Measurements from ENCODE around the gene RIMS1.

The RIMS1 gene

DNA sequence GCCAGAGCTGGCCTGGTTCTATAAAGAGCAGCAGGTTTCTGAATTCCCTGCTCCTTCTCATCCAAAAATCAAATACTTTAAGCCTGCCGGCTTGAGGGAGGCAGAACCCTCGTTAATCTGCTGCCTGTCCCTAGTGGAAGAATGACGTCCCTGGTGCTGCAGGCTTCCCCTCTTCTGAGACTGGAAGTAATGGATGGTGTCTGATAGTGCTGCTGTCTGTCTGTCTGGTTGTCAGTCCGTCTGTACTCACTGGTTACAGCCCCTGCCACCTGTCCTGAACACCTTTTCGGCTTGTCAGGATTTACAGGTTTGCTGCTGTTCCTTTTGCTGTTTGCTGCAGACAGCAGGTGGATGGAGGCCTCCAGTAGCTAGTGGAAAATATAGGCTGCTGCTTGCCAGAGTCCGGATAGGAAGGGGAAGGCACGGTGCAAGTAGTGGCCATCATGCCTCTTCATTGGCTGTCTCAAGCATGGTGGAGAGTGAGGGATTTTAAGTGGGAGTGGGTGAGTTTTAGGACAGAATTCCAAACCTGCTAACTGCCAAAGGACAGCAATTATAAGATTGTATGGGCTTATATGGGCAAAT, 2.5 kb downstream of the RIMS1 start:
- Histone ChIP-seq H3K9me3 (ENCODE audit: insufficient read depth, low read length) (no peaks in the 10 kb centered on the region), H3K27ac (ENCODE audit: low read length) (no peak overlapping the region), H3K27me3 (ENCODE audit: low read depth, low read length) (no peaks in the 10 kb centered on the region), H3K4me1 (ENCODE audit: low read length) (no peaks in the 10 kb centered on the region), H4K20me1 (ENCODE audit: insufficient read depth, low read length) (no peaks in the 10 kb centered on the region), H3K4me2 (ENCODE audit: low read length) (no peak overlapping the region), H3K79me2 (ENCODE audit: low read length) (no peaks in the 10 kb centered on the region), H3K4me3 (ENCODE audit: low read length) (no peak overlapping the region), H2AFZ (ENCODE audit: low read depth, low read length) (no peak overlapping the region), H3K9ac (ENCODE audit: low read length) (no peak overlapping the region), H3K36me3 (replicated peaks; ENCODE audit: low read depth, low read length) (no peaks in the 10 kb centered on the region)
- TF ChIP-seq EZH2phosphoT487 (IDR thresholded peaks at IDR 0.05; ENCODE audit: low read depth): no peak
- TF ChIP-seq, protein P1, sequence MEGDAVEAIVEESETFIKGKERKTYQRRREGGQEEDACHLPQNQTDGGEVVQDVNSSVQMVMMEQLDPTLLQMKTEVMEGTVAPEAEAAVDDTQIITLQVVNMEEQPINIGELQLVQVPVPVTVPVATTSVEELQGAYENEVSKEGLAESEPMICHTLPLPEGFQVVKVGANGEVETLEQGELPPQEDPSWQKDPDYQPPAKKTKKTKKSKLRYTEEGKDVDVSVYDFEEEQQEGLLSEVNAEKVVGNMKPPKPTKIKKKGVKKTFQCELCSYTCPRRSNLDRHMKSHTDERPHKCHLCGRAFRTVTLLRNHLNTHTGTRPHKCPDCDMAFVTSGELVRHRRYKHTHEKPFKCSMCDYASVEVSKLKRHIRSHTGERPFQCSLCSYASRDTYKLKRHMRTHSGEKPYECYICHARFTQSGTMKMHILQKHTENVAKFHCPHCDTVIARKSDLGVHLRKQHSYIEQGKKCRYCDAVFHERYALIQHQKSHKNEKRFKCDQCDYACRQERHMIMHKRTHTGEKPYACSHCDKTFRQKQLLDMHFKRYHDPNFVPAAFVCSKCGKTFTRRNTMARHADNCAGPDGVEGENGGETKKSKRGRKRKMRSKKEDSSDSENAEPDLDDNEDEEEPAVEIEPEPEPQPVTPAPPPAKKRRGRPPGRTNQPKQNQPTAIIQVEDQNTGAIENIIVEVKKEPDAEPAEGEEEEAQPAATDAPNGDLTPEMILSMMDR (IDR thresholded peaks at IDR 0.05; ENCODE audit: low read depth, low read length): no peak

DNA sequence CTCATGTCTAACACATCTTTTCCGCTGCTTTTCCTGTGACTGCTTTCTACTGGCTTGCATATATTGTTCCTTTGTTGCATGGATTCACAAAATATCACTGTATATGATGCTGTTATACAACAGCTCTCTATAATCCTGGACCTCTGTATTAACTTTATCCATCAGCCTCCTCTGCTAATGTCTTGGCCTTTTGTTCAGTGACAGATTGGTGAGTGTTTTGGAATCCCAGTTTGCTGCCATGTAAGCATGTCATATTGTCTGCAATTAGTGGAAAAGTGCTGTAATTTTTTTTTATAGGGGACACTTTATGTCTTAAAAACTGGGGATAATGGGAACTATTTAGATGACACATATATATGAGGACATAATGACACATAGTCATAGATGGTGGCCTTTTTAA, 3.0 kb downstream of the RIMS1 start:
- no peak overlapping the region for H3K9ac ChIP-seq (ENCODE audit: low read length)
- H3K79me2 ChIP-seq (ENCODE audit: low read length): no peaks in the 10 kb centered on the region
- H3K4me2 ChIP-seq (ENCODE audit: low read length): no peak overlapping the region
- TF ChIP-seq, protein P1 (IDR thresholded peaks at IDR 0.05; ENCODE audit: low read depth, low read length): no peak
- no peak for TF ChIP-seq EZH2phosphoT487 (IDR thresholded peaks at IDR 0.05; ENCODE audit: low read depth)
- H3K27ac ChIP-seq (ENCODE audit: low read length): no peak overlapping the region
- no peaks in the 10 kb centered on the region for H3K27me3 ChIP-seq (ENCODE audit: low read depth, low read length)
- H3K9me3 ChIP-seq (ENCODE audit: insufficient read depth, low read length): no peaks in the 10 kb centered on the region
- H4K20me1 ChIP-seq (ENCODE audit: insufficient read depth, low read length): no peaks in the 10 kb centered on the region
- no peaks in the 10 kb centered on the region for H3K4me1 ChIP-seq (ENCODE audit: low read length)
- no peak overlapping the region for H3K4me3 ChIP-seq (ENCODE audit: low read length)
- no peaks in the 10 kb centered on the region for H3K36me3 ChIP-seq (replicated peaks; ENCODE audit: low read depth, low read length)
- H2AFZ ChIP-seq (ENCODE audit: low read depth, low read length): no peak overlapping the region

DNA sequence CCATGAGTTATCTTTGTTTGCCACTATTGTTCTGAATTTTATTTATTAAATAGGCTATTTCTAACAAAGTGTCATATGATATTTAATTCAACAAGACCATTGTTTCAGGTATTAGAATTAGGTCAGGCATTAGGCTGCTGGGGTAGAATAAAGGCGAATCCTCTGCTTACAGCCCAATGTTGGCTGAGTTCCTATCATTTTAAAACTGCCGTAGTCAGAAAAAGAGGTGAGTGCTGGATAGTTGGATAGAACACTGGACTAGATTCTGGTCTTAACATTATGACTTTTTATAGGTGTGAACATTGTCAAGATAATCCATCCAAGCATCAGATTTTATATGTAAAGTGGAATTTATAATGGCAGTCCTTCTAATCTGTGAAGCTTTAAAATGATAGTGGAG, 6.3 kb downstream of the RIMS1 start:
- H3K27ac ChIP-seq (ENCODE audit: low read length): no peak overlapping the region
- no peaks in the 10 kb centered on the region for H3K9me3 ChIP-seq (ENCODE audit: insufficient read depth, low read length)
- H3K9ac ChIP-seq (ENCODE audit: low read length): no peak overlapping the region
- H2AFZ ChIP-seq (ENCODE audit: low read depth, low read length): no peak overlapping the region
- no peaks in the 10 kb centered on the region for H3K36me3 ChIP-seq (replicated peaks; ENCODE audit: low read depth, low read length)
- no peaks in the 10 kb centered on the region for H3K4me1 ChIP-seq (ENCODE audit: low read length)
- H3K4me2 ChIP-seq (ENCODE audit: low read length): no peak overlapping the region
- TF ChIP-seq, protein P1 (IDR thresholded peaks at IDR 0.05; ENCODE audit: low read depth, low read length): no peak
- no peak for TF ChIP-seq EZH2phosphoT487 (IDR thresholded peaks at IDR 0.05; ENCODE audit: low read depth)
- H3K27me3 ChIP-seq (ENCODE audit: low read depth, low read length): no peaks in the 10 kb centered on the region
- no peaks in the 10 kb centered on the region for H3K79me2 ChIP-seq (ENCODE audit: low read length)
- no peak overlapping the region for H3K4me3 ChIP-seq (ENCODE audit: low read length)
- H4K20me1 ChIP-seq (ENCODE audit: insufficient read depth, low read length): no peaks in the 10 kb centered on the region

DNA sequence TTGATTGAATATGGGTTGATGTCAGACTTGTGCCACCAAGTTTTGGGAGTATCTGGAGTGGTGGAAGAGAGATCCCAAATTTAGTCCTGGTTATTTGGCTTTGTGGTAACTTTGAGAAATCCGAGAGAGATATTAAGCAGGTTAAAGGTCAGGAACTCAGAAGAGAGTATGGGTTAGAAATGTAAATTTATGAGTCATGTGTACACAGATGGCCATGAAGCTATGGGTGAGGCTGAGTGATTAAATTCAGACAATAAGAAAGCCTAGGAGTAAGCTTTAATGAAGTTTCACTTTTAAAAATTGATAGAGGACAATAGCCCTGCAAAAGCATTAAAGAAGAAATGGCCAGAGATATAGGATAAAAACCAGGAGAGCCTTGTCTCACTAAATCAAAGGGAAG, 14.3 kb downstream of the RIMS1 start:
- no peaks in the 10 kb centered on the region for H3K79me2 ChIP-seq (ENCODE audit: low read length)
- H2AFZ ChIP-seq (ENCODE audit: low read depth, low read length): no peak overlapping the region
- no peaks in the 10 kb centered on the region for H3K9me3 ChIP-seq (ENCODE audit: insufficient read depth, low read length)
- no peaks in the 10 kb centered on the region for H3K36me3 ChIP-seq (replicated peaks; ENCODE audit: low read depth, low read length)
- no peak overlapping the region for H3K27ac ChIP-seq (ENCODE audit: low read length)
- TF ChIP-seq EZH2phosphoT487 (IDR thresholded peaks at IDR 0.05; ENCODE audit: low read depth): no peak
- TF ChIP-seq, protein P1 (IDR thresholded peaks at IDR 0.05; ENCODE audit: low read depth, low read length): no peak
- no peak overlapping the region for H3K9ac ChIP-seq (ENCODE audit: low read length)
- no peak overlapping the region for H3K4me3 ChIP-seq (ENCODE audit: low read length)
- no peaks in the 10 kb centered on the region for H4K20me1 ChIP-seq (ENCODE audit: insufficient read depth, low read length)
- H3K4me1 ChIP-seq (ENCODE audit: low read length): no peaks in the 10 kb centered on the region
- no peak overlapping the region for H3K4me2 ChIP-seq (ENCODE audit: low read length)
- no peaks in the 10 kb centered on the region for H3K27me3 ChIP-seq (ENCODE audit: low read depth, low read length)

Measured in OCI-LY3 (cell line).